H1 (cell line): ENCODE results near the gene MRPS15.

Source experiments
- CHD1 ChIP-seq: IDR thresholded peaks from 2 replicates; pipeline ENCODE4 v1.6.1; 2012; ENCODE audit warnings: low read depth, low read length, improper control_type of control experiment
- CTCF ChIP-seq, 3 experiments: IDR thresholded peaks; 1 replicate in 2 of 3; 2 replicates in 1 of 3; pipeline versions ENCODE4 v1.5.1 to v1.6.1; 2011; ENCODE audit warnings: low read length in 3 of 3, mild to moderate bottlenecking in 3 of 3, inconsistent platforms in 2 of 3, low read depth in 1 of 3, moderate library complexity in 1 of 3; ENCODE audit not compliant: insufficient read depth in 1 of 3; ENCODE audit errors: control extremely low read depth in 1 of 3
- POLR2AphosphoS5 ChIP-seq: IDR thresholded peaks from 2 replicates; pipeline ENCODE4 v1.6.1; 2011; ENCODE audit warnings: low read depth, low read length
- RXRA ChIP-seq: IDR thresholded peaks from 2 replicates; pipeline ENCODE4 v1.6.1; 2011; ENCODE audit warnings: low read depth, mild to moderate bottlenecking, low read length, moderate library complexity; ENCODE audit not compliant: insufficient read depth
- SIN3A ChIP-seq, 2 experiments: IDR thresholded peaks in 1 of 2; conservative IDR thresholded peaks in 1 of 2; 2 replicates each; pipeline ENCODE4 v1.6.1; 2011 to 2012; ENCODE audit warnings: low read length in 2 of 2, improper control_type of control experiment in 1 of 2, low read depth in 1 of 2, mild to moderate bottlenecking in 1 of 2
- TAF1 ChIP-seq: IDR thresholded peaks from 2 replicates; pipeline ENCODE4 v1.6.1; 2011; ENCODE audit warnings: mild to moderate bottlenecking, low read depth, low read length

- TF ChIP-seq TAF1 (no peak), CTCF (IDR thresholded peaks at IDR 0.05; ENCODE audit: control extremely low read depth in 1 of 3, insufficient read depth in 1 of 3, low read depth in 1 of 3, low read length in 3 of 3) (no peak), SIN3A (conservative IDR thresholded peaks at IDR 0.05 in 1 of 2, IDR thresholded peaks at IDR 0.05 in 1 of 2; ENCODE audit: low read depth in 1 of 2, low read length in 2 of 2) (no peak), POLR2AphosphoS5 (no peak), CHD1 (no peak), RXRA (no peak)
These were observed 12.8 kb upstream of the MRPS15 start for GRCh38 chr1:36476945-36477344.
